COLO668 (cell line): Measurements from ENCODE around the gene RUNX2.

Experiments
- DNase-seq: peaks from one replicate; lab custom pipeline; 2025; ENCODE audit not compliant: unreplicated experiment; lab: John Stamatoyannopoulos, UW

Gene RUNX2

DNA sequence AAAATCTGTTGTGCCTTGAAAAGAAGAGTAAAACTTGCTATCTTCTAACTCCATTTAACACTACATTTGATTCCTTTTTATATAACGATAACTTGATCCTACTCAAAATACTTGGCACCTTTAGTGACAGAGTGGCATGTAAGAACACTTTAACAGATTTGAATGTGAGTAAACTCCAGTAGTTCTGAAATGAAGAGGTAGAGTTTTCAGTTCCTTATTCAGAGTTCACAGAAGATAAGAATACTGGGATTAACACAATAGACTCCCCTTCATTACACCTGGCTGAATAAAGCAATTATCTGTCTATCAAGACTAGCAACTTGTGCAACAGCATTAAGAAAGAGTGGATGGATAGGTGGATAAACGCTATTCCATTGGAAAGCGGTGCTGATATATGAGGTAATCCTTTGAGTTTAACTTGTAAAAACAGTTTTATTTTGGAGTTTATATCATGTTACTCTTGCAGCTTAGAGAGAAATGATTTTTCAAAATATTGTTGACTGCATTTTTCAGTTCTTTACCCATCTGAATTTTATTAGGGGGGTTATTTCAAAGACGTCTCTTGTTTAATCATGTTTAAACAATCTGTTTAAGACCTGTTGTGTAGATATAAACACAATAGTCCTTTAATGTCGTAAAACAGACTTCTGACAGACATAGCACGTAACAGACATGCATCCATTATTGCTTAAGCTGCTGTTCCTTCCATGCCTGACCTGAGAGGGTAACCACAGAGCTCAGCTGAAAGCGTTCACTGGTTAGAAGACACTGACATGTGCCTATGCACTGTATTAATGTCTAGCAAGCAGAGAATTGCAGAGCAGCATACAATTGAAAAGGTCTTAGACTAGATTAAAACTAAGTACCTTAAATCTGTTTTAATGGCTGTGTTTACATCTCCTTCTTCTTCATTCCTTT is 152.0 kb downstream of the RUNX2 start:
- no peak for DNase-seq

- no peak for DNase-seq
Measured at GRCh38 chr6:45480752-45481415, 152.8 kb downstream of the RUNX2 start.

DNA sequence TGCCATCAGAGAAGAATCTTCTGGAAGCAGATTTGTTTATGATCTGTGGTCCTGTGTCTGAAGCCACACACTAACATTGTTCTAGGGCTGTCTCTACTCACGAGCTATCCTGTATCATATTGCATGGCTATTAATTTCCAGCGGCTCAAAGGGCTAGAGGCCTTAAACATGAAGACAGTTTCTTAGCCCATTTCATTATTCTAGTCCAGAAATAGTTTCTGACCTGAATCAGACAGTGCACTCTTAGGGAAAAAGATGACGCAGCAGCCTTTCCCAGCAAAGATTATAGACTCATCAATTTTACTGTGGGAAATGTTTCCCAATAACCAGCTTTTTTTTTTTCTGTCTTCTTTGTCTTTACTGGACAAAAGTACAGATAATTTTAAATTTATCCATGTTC is 154.9 kb downstream of the RUNX2 start:
- DNase-seq: no peak

DNA sequence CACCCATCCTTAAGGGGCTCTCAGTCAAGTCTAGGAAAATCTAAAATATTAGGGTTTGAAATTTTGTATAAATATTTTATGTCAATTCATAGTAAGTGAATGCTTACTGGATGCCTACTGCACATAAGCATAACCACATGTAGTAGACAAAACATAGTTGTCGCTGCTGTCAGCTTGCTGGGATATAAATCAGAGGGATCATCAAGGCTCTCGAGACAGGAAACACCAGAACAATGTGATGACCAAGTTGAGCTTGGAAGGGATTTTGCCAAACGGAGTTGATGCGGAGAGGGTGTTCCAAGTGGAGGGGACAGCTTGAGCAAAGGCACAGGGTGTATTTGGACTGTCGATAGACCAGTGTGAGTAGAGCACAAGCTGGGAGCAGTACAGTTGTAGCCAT is 155.4 kb downstream of the RUNX2 start:
- no peak for DNase-seq

DNA sequence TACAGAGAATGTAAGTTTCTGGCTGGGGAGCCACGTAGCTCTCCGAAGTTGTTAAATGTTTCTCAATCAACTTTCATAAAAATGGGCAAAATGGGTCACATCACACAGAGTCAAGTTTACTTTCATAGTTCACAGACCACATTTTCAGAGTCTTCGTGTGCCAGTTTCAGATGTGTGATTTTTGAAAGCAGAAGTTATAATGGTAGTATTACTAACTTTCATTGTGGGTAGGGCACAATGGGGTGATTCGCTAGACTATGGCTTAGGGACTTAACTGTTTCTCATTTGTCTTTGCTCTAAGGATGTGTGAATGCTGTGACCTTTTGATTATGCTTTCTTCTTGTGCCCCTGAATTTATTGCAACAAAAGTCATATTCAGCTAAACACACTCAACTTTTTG is 158.6 kb downstream of the RUNX2 start:
- no peak for DNase-seq

DNA sequence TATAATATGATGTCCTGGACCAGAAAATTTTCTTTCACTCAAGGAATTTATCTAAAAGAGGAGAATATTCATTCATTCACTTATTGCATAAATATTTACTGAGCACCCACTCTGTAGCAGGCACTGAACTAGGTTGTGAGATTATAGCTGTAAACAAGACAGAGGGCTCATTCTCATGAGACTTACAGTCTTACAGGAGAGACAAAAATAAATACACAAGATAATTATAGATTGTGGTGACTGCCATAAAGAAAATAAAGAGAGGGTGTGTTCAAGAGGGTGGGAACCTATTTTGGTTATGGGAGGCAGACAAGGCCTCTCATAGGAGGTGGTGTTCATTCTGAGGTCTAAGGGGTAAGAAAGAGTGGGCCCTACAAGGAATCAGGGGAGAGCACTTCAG is 159.5 kb downstream of the RUNX2 start:
- no peak for DNase-seq

DNA sequence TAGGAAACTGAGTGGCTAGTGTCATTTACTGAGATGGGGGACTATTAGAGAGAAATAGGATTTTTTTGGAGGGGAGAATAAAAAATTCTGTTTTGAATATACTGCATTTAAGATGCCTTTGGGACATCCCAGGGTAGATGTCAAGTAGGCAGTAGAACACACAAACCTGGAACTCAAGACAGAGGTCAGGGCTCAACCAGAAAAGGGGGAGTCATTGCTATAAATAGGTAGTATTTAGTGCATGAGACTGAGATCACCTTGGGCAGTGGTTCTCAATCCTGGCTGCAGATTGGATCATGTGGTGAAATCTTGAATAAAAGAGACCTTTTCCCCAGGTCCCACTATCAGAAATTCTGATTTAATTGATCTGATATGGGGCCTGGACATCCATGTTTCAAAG is 160.1 kb downstream of the RUNX2 start:
- no peak for DNase-seq

- no peak for DNase-seq
Measured at GRCh38 chr6:45488889-45489288, 160.8 kb downstream of the RUNX2 start.

GRCh38 chr6:45491048-45491735 is 163.1 kb downstream of the RUNX2 start:
- no peak for DNase-seq

- no peak for DNase-seq
Measured at GRCh38 chr6:45491874-45492273, 163.7 kb downstream of the RUNX2 start.

DNA sequence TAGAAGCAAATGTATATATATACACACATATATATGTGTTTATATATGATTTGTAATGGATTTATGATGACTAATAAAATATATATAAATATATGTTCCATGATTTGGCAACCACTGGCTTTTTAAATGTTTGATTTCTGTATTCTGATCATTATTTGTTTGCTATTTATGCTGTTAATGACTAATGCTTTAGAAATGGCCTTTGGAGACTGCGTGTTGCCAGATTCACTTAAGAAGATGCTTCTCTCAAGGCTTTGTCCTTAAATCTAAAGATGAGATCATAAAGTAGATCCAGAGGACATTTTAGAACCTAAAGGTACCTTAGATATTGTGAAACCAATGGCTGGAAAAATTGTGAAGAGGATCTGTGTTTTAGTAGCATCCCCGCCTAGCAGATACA is 165.6 kb downstream of the RUNX2 start:
- DNase-seq: no peak

DNA sequence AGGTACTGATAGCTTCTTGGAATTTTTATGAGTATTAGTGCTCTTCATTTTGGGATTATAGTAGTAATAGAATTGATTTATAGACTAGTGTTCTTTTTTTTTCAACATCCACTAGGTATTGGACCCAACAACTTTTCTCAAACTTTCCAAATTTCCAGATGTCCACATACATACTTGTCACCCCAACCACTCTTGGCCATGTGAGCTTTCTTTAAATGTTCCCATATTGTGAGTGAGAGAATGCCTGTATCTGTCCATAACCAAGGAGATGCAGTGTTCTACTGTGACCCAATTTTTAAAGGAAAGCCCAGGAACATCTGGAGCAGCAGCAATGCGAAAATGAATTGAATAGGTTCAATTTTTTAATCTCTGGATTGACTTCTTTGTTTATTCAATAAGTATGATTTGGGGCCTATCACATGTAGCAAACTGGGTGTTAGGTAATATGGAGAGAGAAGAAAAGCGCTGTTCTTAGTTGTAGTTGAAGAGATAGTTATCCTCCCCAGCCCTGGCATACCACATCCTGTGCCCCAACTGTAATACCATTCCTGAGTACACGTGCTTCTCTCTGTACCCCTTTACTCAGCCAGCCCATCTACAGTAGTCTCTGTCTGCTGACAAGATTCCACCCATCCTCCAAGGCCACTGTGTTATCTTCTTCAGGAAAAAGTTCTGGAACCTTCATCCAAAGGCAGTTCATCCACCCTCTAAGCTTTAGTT is 166.4 kb downstream of the RUNX2 start:
- DNase-seq: no peak

DNA sequence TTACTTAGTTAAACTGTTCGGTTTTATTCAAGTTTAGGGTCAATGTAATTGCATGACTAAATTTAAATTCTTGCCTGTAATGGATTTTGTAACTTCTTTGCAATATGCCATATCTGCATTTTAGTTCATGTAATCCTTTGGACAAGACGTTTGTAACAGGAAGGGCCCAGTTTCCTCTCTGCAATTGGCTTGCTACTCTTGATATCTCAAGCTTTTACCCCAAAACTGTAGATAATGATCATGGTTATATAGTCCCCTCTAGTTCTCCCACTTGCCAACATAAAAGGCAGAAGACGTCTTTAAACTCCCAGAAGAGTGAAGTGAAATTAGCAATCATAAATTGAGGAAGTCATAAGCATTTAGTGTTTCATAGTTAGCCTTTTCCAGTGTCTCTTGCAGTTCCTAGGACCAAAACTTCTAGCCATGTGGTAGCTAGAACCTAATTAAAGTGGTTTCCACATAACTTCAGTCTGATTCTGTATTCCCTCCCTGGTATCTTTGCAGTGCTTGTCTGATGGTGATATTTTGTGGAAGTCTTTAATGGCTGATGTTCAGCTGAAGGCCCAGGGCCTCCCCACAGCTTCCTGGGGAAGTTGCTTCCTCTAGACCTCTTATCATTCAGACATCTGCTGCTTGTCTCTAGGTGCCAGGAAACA is 167.4 kb downstream of the RUNX2 start:
- no peak for DNase-seq

DNA sequence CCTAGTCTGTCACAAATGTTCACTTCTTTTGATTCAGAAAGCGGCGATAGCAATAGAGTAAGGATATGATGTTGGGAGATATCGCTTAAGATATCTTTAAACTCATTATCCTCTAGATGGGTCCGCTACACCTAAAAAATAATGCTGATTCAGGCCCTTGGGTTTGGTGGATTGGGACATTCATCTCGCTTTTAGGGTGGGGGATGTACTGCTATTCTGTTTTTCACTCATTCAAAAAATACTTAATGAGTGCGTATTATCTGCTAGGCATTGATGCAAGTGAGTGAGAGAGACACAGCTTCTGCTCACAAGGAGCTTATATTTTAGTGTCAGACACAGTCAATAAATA is 167.9 kb downstream of the RUNX2 start:
- no peak for DNase-seq

DNA sequence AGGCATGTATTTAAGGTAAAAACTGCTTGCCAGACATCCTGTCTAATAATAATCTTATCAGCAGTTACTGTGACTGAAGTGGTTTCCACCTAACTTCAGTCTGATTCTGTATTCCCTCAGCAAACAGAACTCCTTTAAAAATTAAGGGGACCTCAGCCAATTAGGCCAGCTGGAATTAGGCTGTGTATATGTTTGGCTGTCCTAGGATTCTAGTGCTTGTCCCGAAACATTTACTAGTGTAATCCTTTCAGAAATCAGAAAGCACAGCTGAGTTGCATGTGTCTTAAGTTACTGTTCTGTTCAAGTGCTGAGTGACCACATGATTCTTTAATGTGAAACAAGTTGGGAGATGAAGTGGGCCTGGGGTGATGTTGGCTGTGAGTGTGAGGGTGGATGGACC is 170.5 kb downstream of the RUNX2 start:
- DNase-seq: no peak

DNA sequence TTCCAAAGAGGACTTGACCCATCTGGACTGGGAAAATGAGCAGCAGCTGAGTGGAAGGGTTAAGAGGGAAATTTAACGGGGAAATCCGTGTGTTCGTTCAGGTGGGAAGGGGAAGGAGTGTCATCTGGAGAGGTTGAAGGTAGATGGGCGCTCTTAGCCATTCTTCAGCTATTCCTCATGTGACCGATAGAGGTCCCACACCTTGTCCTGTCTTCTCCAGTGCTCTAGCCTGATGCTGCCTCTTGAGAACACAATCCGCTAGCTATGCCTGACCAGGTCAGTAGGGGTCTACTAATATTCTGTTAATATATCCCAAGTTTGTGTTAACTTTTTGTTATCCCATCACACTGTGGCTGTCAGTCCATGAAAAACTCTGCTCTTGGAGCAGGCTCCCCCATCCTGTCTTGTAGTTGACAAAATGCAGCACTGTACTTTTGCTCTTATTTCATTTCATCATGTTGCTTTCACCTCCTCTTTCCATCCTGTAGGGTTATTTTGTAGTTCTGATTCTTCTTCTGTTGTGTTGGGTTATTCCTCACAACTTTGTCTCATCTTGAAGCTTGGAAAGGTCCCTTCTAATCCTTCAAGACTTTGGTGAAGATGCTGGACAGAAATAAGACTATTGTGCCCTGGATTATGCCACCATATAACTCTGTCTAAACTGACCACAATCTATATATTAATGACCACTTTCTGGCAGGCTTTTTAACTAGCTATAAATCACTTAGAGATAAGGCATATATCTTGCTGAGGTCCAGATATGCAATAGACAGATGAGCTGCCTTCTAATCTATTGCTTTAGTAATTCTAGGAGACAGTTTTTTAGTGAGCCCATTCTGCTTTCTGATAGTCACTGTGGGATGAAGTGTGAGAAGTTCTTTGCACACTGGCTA is 173.0 kb downstream of the RUNX2 start:
- no peak for DNase-seq

DNA sequence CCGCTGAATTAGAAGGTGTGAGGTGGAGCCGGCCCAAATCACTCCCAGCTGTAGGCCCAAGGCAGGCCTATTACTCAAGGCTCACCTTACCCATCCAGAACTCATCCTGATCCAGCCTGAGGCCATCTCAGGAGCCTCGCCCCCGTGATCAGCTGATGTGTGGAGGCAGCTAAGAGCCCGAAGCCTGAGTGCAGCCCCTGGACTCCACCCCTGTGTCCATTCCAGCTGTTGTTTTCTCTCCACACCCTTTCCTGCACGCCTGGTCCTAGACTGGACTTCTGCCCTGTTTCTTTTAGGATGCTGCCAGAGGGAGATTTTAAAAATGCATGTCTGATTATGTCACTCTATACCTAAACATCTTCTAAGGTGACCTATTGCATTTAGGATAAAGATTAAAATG is 174.3 kb downstream of the RUNX2 start:
- no peak for DNase-seq

DNA sequence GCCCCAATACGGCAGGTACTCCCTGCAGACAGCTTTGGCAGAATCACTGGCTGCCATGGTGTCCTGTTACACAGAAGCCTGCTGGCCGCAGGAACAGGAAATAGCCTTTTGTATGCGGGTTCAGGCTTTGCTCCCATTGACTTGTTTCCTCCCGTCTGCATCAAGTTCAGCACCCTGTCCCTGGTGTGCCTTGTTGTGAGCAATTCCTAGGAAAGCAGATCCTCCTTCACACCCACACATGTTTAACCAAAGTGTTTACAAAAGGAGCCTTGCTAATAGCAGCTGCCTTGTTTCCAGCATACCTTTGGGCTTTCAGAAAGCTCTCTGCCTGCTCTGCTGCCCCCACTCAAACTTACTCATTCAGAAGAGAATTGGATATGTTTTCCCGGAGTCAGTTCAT is 176.8 kb downstream of the RUNX2 start:
- peak; percentile 53 for DNase-seq

DNA sequence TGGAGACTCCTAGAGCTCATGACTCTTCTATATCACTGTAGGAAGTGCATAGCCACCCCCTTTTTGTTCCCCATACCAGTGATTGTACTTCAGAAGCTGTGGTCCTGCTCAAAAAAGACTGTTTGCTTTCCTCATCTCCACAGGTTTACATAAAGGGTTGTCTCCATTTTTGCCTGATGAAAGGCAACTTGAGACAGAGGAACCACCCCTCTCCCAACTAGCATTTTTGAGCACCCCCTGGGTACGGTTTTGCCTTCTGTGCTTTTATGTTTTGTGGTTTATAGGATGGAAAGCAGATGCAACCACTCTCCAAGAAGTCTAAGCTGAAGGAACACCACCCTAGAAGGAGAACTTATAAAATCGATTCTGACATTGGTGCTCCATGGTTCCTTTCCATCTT is 177.3 kb downstream of the RUNX2 start:
- DNase-seq: no peak

DNA sequence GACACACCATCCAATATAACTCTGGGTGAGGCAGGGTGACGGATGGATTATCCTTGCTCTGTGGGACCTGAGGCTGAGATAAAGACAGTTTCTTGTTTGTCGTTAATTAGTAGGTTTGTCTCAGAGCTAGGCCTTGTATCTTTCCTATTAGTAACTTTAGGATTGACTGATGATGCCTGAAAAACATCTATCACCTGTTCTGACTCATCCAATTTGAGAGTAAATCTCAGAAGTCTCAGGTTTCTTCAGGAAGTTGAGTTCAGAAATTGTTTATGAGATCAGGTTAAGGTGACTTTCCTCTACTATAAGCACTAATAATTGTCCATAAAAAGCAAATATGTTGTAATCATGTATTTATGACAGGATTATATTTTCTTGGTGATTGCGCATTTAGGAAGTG is 179.1 kb downstream of the RUNX2 start:
- no peak for DNase-seq
